Measurements from ENCODE around the gene MAT1A. TPM values are rescaled to one million over a fixed set of nuclear protein-coding genes. Genes with fewer than 3 reads are reported as not detected.

The MAT1A gene
- total and polyA plus RNA-seq, 2 of the 8 experiments (the other 6 are each of a cell fraction or from before 2014, with no cell fraction given) = 4.1 to 6.4 TPM

DNA sequence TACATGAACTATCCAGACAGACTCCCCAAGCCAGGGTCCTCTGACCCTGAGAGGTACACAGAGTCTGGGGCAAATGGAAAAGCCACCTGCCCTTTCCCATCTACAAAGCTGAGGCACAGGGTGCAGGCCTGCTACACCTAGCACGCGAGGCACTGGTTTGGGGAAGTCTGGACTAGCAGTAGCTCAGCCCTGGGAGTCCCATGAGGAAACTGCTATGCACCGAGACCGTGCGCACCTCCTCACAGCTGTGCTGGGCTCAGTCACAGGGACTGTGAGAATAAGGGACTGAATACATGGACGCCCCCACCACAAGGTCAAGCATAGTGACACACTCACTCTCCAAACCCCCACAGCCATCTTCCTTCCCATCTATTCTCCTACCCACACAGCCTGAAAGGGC lies 8.2 kb downstream of the MAT1A start (continued):
- TF ChIP-seq, protein P1, sequence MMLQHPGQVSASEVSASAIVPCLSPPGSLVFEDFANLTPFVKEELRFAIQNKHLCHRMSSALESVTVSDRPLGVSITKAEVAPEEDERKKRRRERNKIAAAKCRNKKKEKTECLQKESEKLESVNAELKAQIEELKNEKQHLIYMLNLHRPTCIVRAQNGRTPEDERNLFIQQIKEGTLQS (IDR thresholded peaks at IDR 0.05; ENCODE audit: insufficient read depth, low read depth, low read length) = no peak
- TF ChIP-seq RAD21 (IDR thresholded peaks at IDR 0.05 in 1 of 2, conservative IDR thresholded peaks at IDR 0.05 in 1 of 2; ENCODE audit: low read depth in 2 of 2, low read length in 2 of 2) (no peak), HDAC2 (IDR thresholded peaks at IDR 0.05; ENCODE audit: borderline replicate concordance in 1 of 2, low read depth in 2 of 2, low read length in 2 of 2) (no peak)
